Measurements from ENCODE around the gene DHRS2. TPM values are rescaled to one million over a fixed set of nuclear protein-coding genes. Genes with fewer than 3 reads are reported as not detected.

Gene DHRS2
- total RNA-seq, 2 experiments from 2014 or later = 0.27 TPM; not detected in 1

DNA sequence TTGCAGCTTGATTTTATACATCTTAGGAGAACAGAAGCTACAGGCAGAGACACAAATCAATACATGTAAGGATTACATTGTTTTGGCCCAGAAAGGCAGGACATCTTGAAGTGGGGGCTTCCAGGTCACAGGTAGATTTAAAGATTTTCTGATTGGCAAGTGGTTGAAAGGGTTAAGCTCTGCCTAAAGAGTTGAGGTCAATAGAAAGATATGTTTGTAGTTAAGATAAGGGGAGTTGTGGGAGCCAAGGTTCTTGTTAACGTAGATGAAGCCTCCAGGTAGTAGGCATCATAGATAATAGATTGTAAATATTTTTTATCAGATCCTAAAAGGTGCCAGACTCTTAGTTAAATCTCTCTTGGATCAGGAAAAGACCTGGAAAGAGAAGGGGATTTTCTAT lies 5.5 kb upstream of the DHRS2 start:
- intact Hi-C loops (cut with DNase I, micrococcal nuclease) = loop anchor here in 1 of 2 experiments (5.0 kb wide), 3 partner anchors 43 to 472 kb away; no protein-coding TSS in a partner anchor
- Mint-ChIP-seq H3K9me3 (no peaks in the 10 kb centered on the region), H3K27ac (no peak overlapping the region), H3K36me3 (ENCODE audit: low read depth) (no peaks in the 10 kb centered on the region), H3K4me3 (no peak overlapping the region), H3K27me3 (no peaks in the 10 kb centered on the region), H3K4me1 (ENCODE audit: low read depth) (peaks cover 6% of the 10 kb centered on the region)
- TF ChIP-seq, protein P1, sequence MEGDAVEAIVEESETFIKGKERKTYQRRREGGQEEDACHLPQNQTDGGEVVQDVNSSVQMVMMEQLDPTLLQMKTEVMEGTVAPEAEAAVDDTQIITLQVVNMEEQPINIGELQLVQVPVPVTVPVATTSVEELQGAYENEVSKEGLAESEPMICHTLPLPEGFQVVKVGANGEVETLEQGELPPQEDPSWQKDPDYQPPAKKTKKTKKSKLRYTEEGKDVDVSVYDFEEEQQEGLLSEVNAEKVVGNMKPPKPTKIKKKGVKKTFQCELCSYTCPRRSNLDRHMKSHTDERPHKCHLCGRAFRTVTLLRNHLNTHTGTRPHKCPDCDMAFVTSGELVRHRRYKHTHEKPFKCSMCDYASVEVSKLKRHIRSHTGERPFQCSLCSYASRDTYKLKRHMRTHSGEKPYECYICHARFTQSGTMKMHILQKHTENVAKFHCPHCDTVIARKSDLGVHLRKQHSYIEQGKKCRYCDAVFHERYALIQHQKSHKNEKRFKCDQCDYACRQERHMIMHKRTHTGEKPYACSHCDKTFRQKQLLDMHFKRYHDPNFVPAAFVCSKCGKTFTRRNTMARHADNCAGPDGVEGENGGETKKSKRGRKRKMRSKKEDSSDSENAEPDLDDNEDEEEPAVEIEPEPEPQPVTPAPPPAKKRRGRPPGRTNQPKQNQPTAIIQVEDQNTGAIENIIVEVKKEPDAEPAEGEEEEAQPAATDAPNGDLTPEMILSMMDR (IDR thresholded peaks at IDR 0.05) = no peak
- no peaks in the 10 kb centered on the region for H3K27me3 ChIP-seq (ENCODE audit: control insufficient read depth in 1 of 2, insufficient read depth in 2 of 2, low read length in 2 of 2)
- ChIA-PET CTCF (no interaction called here), POLR2A (no interaction called here)
- H3K27ac ChIP-seq (ENCODE audit: low read depth in 1 of 2, low read length in 2 of 2) = no peak overlapping the region
- no peak overlapping the region for H3K4me3 ChIP-seq (ENCODE audit: low read length)
- ATAC-seq (ENCODE audit: poor library complexity) (no peak), DNase-seq (no peak)
- H3K36me3 ChIP-seq (ENCODE audit: insufficient read depth, low read length) = no peaks in the 10 kb centered on the region
- H3K9me3 ChIP-seq (ENCODE audit: control insufficient read depth in 1 of 2, insufficient read depth in 1 of 2, low read length in 2 of 2) = no peaks in the 10 kb centered on the region
- H3K4me1 ChIP-seq (ENCODE audit: insufficient read depth, low read length) = peaks cover 5% of the 10 kb centered on the region

DNA sequence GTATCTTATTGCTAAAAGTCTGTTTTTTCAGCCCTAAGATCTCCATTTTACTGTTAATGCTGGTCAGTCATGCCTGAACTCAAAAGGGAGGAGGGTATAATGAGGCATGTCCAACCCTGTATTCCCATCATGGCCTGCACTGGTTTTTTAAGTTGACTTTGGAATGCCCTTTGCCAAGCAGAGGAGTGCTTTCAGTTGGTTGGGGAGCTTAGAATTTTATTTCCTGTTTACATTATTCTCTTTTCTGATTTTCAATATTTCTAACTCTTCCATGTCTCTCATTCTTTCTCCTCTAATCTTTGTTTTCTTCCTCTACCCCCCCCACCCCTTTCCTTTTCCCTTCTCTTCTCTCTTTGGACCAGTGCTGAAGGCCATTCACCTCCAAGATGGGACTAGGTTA lies 4.9 kb upstream of the DHRS2 start:
- Histone ChIP-seq H3K36me3 (ENCODE audit: insufficient read depth, low read length) (no peaks in the 10 kb centered on the region), H3K27ac (ENCODE audit: low read depth in 1 of 2, low read length in 2 of 2) (no peak overlapping the region), H3K27me3 (ENCODE audit: control insufficient read depth in 1 of 2, insufficient read depth in 2 of 2, low read length in 2 of 2) (no peaks in the 10 kb centered on the region), H3K9me3 (ENCODE audit: control insufficient read depth in 1 of 2, insufficient read depth in 1 of 2, low read length in 2 of 2) (no peaks in the 10 kb centered on the region), H3K4me1 (ENCODE audit: insufficient read depth, low read length) (peaks cover 5% of the 10 kb centered on the region), H3K4me3 (ENCODE audit: low read length) (no peak overlapping the region)
- ChIA-PET POLR2A (interaction anchor here (1.8 kb wide), 1 partner anchor 42 kb away, joined by 9 read pairs; no protein-coding TSS in a partner anchor), CTCF (interaction anchor here (1.2 to 1.3 kb wide), 6 partner anchors 9 to 300 kb away, joined by 3 to 7 read pairs (median 4); no protein-coding TSS in a partner anchor)
- no peak overlapping the region for H3K27ac Mint-ChIP-seq
- DNase-seq = no peak
- TF ChIP-seq, protein P1 (IDR thresholded peaks at IDR 0.05) = no peak
- H3K36me3 Mint-ChIP-seq (ENCODE audit: low read depth) = no peaks in the 10 kb centered on the region
- peaks cover 6% of the 10 kb centered on the region for H3K4me1 Mint-ChIP-seq (ENCODE audit: low read depth)
- ATAC-seq (ENCODE audit: poor library complexity) = no peak
- no peaks in the 10 kb centered on the region for H3K9me3 Mint-ChIP-seq
- no peak overlapping the region for H3K4me3 Mint-ChIP-seq
- intact Hi-C loops (cut with DNase I, micrococcal nuclease) = loop anchor here in 1 of 2 experiments (5.0 kb wide), 3 partner anchors 44 to 471 kb away; no protein-coding TSS in a partner anchor
- no peaks in the 10 kb centered on the region for H3K27me3 Mint-ChIP-seq

DNA sequence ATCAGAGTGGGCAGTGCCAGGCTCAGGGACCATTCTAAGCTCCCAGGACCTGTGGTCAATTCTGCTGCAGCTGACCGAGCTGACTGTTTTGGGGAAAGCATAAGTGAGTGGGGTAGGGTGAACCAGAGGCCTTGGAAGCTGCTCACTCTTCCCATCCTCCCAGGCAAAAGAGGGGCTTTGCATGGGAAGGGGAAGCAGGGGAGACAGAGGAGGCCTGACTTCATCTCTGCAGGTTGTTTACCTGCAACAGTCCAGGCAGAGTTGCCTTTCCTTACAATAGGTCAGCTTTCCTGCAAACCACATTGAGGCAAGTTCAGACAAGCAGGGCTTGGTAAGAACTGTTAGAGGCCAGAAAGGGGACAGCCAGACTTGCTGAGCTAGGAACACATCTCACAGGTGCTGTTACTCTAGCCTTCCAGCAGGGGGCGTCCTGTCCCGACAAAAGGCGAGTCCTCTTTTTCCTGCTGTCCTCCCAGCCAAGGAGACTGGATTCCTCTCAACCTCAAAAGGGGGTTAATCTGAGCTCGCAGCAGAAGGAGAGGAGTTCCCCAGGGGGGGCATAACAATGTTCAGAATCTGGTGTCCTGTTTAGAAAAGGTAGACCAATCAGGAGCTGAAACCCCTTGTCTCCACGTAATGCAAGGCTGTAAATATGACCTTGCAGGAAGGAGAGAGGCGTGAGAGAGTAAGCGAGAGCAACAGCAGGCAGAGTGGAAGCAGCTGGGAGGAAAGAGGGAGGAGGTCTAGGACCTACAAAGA lies 4.3 kb upstream of the DHRS2 start:
- Mint-ChIP-seq H3K27me3 (no peaks in the 10 kb centered on the region), H3K36me3 (ENCODE audit: low read depth) (no peaks in the 10 kb centered on the region), H3K4me3 (peak overlapping the region; percentile 58), H3K4me1 (ENCODE audit: low read depth) (peaks cover 6% of the 10 kb centered on the region), H3K9me3 (no peaks in the 10 kb centered on the region), H3K27ac (peak overlapping the region; percentile 4)
- peaks cover 5% of the 10 kb centered on the region for H3K4me1 ChIP-seq (ENCODE audit: insufficient read depth, low read length)
- peak; percentile 53 to 83 (median 62) for DNase-seq
- ChIA-PET CTCF (interaction anchor here (0.9 to 1.3 kb wide), 7 partner anchors 8 to 299 kb away, joined by 3 to 7 read pairs (median 4); no protein-coding TSS in a partner anchor), POLR2A (interaction anchor here (1.0 to 1.8 kb wide), 3 partner anchors 21 to 529 kb away, joined by 4 to 9 read pairs (median 8); partner anchors contain the start of gene IRF9)
- no peak overlapping the region for H3K27ac ChIP-seq (ENCODE audit: low read depth in 1 of 2, low read length in 2 of 2)
- no peaks in the 10 kb centered on the region for H3K36me3 ChIP-seq (ENCODE audit: insufficient read depth, low read length)
- TF ChIP-seq, protein P1 (IDR thresholded peaks at IDR 0.05) = peak; percentile 99
- intact Hi-C loops (cut with DNase I, micrococcal nuclease) = loop anchor here (1.0 to 5.0 kb wide), 7 partner anchors 43 to 470 kb away; no protein-coding TSS in a partner anchor
- H3K9me3 ChIP-seq (ENCODE audit: control insufficient read depth in 1 of 2, insufficient read depth in 1 of 2, low read length in 2 of 2) = no peaks in the 10 kb centered on the region
- peak overlapping the region; percentile 36 for H3K4me3 ChIP-seq (ENCODE audit: low read length)
- H3K27me3 ChIP-seq (ENCODE audit: control insufficient read depth in 1 of 2, insufficient read depth in 2 of 2, low read length in 2 of 2) = no peaks in the 10 kb centered on the region
- peak; percentile 83 for ATAC-seq (ENCODE audit: poor library complexity)
